HCT116 (cell line): Measurements from ENCODE around the gene CEP70.

Source experiments
- EGR1 ChIP-seq: IDR thresholded peaks from 2 replicates; pipeline ENCODE4 v1.6.1; 2012; ENCODE audit warnings: low read depth
- EZH2phosphoT487 ChIP-seq: fragments of 200-600 bp; IDR thresholded peaks from 2 replicates; pipeline ENCODE4 v1.6.1; 2018; ENCODE audit warnings: antibody characterized with exemption, borderline replicate concordance
- TF ChIP-seq, protein P1 (sequence below), 3 experiments: fragments of 200-600 bp in 1 of 3; sonication (generic) in 1 of 3; IDR thresholded peaks in 2 of 3; conservative IDR thresholded peaks in 1 of 3; 2 replicates each; pipeline ENCODE4 v1.5.1; 2012 to 2017; ENCODE audit warnings: low read depth in 2 of 3, low read length in 2 of 3, antibody characterized with exemption in 1 of 3, borderline replicate concordance in 1 of 3, control low read depth in 1 of 3, mild to moderate bottlenecking in 1 of 3, mixed read lengths in 1 of 3, mixed run types in 1 of 3, moderate library complexity in 1 of 3; ENCODE audit not compliant: insufficient read depth in 1 of 3

DNA sequence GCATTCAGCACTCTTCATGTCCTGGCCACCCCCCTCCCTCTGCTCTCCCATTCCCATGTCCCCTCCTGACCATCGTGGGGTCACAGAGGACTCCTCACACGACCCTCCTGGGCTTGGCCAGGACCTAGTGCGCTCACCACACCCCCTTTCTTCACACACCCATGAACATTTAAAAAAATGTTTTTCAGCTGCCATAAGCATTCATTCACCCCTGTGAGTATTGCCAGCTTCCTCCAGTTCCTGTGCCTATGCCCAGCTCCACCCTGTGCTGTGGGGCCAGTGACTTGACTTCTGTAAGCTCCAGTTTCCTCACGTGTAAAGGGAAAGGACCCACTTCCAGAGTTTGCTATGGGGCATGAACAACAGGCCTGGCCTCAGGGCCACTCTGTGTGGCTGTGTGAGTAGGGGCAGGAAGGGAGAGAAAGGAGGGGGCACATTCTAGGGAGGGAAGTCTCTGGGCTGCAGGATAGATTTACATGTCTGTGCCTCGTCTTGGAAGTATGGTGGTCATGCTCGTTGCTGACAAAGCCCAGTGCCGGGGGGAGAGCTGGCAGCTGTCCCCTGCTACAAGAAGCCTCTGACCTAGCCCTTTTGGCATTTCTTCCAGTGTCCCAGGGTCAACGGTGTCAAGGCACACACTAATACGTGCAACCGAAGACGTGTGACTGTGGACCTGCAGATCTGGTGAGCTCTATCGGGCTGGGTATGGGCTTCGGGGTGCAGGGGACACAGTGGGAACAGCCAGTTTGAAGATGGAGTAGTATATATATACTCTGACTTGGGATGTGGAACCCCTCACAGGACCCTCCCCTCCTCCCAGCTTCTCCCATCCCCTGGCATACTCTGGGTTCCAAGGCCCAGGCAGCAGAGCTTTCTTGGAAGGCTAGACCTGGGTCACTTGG lies 136.8 kb downstream of the CEP70 start:
- TF ChIP-seq, protein P1, sequence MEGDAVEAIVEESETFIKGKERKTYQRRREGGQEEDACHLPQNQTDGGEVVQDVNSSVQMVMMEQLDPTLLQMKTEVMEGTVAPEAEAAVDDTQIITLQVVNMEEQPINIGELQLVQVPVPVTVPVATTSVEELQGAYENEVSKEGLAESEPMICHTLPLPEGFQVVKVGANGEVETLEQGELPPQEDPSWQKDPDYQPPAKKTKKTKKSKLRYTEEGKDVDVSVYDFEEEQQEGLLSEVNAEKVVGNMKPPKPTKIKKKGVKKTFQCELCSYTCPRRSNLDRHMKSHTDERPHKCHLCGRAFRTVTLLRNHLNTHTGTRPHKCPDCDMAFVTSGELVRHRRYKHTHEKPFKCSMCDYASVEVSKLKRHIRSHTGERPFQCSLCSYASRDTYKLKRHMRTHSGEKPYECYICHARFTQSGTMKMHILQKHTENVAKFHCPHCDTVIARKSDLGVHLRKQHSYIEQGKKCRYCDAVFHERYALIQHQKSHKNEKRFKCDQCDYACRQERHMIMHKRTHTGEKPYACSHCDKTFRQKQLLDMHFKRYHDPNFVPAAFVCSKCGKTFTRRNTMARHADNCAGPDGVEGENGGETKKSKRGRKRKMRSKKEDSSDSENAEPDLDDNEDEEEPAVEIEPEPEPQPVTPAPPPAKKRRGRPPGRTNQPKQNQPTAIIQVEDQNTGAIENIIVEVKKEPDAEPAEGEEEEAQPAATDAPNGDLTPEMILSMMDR (IDR thresholded peaks at IDR 0.05 in 2 of 3, conservative IDR thresholded peaks at IDR 0.05 in 1 of 3; ENCODE audit: borderline replicate concordance in 1 of 3, insufficient read depth in 1 of 3, low read depth in 2 of 3, low read length in 2 of 3): no peak
- TF ChIP-seq EZH2phosphoT487 (no peak), EGR1 (no peak)
